GM18517 (cell line): Measurements from ENCODE around the gene GNL2.

Experiments
- ATAC-seq: cut with Tn5 transposase; IDR thresholded peaks from one replicate; pipeline ENCODE4 v1.9.1; 2021; ENCODE audit warnings: mild to moderate bottlenecking, moderate library complexity; ENCODE audit not compliant: unreplicated experiment

GNL2 gene

DNA sequence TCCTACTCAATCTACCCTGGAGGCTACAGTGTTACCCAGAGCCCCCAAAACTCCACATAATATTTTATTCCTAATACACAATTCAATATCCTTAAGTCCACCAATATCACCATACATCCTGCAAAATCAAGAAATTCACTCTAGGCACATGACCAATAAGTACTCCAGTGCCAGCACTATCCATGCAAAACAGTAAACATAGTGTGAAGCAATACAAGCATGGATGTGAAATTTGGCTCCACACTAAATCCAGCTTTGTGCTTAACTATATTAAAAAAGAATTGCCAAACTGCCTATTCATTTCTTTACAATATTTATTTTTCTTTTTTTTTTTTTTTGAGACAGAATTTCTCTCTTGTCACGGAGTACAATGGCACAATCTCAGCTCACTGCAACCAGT lies 78.2 kb downstream of the GNL2 start:
- ATAC-seq, result no peak
